Non-pigmented ciliary epithelial cell (primary cell): ENCODE results near the gene UBL4B.

Experiments
- DNase-seq: peaks from one replicate; pipeline ENCODE4 v3.0.0-alpha.2; 2010; ENCODE audit warnings: low read depth

UBL4B gene

DNA sequence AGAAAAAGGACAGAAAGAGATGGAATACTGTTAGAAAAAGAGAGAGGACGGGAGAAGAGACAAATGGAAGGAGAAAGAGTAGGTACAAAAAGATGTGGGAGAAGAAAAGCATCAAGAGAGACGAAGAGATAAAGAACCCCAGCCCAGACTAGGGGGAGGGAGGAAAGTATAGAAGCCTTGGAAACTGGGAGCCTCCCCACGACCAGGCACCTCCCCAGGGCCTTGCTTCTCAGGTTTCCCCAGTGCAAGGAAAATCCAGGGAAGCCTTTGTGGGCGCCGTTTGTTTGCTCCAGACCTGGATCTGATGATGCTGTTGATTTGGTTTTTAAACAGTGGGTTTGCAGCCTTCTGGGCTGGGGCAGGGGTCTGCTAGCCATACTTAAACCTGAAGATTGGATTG is 26.6 kb upstream of the UBL4B start:
- DNase-seq: no peak

DNA sequence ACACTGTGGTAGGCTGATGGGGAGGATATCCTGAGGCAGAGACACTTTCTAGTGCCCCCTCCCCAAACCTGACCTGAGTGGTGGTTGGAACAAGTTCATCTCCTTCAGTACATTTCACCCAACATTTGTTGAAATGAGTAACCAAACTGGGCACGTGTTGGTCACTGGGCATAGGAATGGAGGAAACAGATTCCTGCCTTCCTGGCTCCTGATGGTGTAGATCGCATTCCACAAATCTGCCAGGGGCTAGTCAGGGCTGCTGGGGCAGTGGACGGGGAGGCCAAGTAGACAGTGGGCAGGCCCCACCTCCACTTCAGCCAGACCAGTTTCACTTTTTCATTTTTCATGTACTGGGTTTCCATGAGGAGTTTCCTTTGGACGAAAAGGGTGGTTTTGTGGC is 25.3 kb upstream of the UBL4B start:
- DNase-seq: no peak

DNA sequence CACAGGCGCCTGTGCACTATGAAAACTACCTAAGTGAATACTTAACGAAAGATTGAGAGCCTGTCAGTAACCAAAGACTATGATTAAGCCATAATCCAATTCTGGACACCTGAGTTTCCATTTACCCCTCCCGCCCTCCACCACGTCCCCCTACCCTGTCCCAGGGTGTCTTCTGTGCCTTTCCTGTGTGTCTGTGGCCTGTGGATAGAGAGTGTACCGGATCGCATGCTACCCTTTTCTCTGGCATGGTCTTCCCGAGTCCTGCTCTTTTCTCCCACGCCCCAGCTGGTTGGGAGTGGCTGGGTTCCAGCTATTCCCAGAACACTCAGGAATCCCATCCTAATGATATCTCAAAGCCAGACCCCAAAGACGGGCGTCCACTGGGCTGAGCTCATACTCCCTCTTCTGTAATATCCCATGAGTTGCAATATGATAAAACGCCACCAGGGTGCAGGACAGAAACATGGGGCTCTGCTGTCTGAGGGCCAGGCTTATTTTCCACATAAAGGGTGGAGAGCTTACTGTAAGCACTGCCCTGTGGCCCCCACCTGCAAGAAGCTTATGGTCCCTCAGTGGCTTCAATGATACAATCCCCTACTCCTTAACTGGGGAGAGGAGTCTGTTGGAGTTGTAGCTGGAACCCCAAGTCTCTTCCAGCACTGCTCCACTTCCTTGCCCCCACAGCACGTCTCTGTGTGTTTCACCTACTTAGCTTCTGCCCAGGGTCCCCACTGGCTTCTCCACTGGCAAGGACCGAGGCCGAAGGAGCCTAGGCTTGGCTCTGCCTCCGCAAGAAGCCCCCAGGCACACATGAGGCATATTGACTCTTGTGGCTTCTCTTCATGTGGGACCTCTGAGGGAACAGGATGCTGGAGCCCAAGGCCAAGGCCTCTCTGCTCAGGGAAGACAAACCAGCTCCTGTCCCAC is 24.2 kb upstream of the UBL4B start:
- DNase-seq: peak; percentile 15

DNA sequence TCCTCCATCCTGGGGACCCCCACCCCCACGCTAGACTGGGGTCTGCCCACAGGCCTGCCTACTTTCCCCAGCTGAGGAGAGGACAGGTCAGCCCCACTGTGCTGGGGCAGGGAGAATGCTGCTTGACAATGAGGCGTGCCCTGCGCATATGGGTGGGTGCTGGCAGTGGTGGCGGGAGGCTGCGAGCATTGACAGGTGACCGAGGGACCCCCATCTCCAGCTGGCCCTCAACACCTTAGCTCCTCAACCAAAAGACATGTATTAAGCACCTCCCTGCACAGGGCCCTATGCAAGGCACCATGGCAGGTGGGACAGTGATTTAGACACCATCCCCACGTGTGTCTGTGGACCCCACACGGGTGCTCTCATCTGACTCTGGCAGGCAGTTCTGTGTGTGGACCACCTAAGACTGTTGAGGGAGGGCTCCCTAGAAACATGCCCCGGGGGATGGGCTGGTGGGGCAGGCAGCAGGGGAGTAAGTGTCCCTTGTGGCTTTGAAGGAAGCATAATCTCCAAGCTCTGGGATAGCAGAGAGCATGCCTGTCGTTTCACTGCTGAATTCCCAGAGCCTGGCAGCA is 23.4 kb upstream of the UBL4B start:
- no peak for DNase-seq

DNA sequence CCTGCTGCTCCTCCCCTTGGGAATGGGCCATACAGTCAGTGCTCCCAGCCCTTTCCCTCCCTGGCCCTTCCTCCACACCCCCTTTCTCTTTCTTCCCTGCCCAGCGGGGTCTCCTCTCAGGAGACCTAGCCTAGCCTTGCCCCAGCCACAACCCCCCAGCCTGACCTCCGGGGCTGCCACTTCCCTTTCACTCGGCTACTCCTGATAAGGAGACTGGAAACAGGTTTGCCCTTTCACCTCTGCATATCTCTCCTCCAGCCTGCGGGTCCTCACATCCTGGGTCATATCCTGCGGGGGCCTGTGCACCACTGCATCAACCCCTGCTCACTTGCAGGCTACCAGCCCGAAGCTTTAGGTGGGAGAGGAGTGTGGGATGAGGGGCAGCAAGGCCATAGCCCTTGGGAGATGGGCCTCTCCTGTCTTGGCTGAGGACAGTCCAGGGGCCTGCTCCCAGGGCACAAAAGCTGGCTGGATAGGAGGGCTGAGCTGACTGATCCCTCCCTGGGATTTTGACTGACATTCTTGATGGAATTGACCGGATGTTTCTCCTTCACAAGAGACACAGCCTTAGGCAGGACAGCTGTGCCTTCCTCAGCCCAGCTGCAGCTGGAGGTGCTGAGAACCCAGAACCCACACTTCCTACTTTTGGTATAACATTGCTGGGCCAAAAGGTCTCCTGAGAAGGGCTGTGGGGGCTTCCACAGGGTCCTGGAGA is 22.5 kb upstream of the UBL4B start:
- DNase-seq: no peak

DNA sequence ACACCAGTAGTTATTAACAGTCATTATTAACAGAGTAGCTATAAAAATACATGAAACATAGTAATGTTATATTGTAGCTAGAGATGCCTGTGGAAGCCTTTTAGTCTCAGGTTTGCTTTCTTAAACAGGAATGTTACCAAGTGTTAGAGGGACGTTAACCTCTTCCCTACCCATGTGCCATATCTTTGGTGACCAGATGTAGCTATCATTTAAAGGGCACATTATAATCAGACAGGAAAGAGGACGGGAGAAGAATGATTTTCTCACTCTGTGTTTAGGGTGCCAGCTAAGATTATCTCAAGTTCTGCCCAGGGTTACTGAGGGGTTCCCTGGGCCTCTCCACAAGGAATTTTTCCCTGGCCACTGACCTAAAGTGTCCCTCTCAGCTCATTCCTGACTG is 20.9 kb upstream of the UBL4B start:
- no peak for DNase-seq

DNA sequence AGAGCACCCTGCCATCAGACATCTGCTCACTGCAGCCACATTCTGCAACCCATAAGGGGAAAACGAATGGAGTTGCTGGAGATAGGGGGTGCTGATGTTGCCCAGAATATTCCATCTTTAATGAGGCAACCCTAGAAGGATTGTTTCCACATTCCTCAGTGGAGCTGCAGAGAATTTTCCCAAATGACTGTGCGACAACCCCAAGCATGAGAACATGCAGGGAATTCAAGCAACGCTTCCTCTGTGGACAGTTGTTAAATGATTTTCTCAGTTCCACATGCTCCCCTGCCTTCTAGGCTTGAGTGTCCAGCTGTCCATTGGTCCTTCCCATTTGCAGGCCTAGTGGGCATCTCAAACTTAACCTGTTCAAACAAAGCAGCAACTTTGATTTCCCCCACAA is 20.5 kb upstream of the UBL4B start:
- DNase-seq: no peak

DNA sequence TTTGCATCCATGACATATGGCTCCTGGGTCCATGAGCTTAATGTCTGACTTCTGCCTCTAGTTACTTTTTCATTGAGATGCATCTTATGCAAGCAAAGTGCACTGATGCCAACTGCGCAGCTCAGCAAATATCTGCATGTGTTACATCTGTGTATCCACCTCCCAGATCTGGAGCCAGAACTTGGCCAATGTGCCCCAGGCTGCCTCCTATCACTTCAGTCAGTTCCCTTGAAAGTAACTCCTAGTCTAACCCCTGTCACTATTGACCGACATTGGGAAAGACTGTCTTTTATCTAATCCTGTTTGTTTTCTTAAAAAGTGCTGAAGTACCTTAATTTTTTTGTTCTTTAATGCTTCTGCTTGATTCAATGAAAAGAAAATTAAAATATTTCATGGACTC is 19.3 kb upstream of the UBL4B start:
- DNase-seq: no peak

DNA sequence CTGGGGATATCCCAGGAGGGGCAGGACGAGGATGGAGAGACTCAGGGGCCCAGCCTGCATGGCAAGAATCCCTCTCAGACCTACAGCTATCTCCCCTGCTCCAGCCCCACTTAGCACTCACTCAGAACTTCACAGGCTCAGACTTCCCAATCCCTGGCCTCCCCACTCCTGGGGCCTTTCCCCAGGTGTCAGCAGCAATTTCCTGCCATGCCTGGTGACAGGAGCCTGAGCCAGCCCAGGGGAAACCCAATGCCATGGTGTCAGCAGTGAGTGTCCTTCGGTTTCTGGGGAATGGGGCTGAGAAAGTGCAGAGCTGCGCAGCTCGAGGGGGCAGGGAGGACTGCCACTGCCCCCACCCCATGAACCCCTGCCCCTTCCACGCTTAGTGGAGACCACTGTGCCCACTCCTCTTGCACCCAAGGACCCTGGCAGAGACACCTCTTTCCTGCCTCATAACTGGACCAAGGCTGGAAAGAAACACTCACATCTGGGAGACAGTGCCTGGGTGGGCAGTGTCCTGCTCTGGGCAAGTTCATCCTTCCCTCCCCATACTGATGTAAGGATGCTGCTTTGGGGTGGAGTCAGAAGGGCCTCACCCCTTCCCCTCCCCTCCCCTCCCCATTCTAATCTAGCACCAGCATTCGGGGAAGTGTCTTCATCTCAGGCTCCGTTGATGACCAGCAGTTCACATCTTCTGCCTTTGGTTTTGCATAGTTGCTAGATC is 17.1 kb upstream of the UBL4B start:
- no peak for DNase-seq

DNA sequence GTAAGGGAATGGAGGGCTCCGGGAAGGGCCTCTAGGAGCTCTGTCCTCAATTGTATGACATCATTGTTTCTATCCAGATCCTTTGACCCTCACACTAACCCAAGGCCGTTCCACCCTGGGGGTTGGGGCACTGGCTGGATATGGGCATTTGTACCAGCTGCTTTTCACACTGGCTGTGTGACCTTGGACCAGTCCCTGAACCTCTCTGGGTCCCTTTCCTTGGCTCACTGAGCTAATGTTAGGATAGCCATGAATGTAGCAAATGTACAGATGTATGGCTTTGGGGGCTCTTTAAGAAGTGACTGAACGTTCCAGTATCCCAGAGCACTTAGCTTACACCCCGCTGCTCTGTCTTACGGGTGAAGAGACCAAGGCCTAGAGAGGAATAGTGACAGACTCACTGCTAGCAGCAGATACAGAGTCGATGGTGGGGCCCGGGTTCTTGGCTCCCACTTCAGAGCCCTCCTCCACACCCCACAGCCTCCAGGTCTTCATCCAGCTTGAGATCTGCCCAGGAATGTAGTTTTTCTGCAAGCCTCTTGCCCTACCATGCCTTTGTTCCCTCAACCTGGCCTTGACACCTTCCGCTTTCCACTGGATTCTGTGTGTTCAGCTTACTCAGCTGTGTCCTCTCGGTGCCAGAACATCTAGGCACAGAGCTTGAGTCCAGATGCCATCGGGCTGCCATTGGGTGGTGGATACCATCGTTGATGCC is 14.6 kb upstream of the UBL4B start:
- DNase-seq: no peak

DNA sequence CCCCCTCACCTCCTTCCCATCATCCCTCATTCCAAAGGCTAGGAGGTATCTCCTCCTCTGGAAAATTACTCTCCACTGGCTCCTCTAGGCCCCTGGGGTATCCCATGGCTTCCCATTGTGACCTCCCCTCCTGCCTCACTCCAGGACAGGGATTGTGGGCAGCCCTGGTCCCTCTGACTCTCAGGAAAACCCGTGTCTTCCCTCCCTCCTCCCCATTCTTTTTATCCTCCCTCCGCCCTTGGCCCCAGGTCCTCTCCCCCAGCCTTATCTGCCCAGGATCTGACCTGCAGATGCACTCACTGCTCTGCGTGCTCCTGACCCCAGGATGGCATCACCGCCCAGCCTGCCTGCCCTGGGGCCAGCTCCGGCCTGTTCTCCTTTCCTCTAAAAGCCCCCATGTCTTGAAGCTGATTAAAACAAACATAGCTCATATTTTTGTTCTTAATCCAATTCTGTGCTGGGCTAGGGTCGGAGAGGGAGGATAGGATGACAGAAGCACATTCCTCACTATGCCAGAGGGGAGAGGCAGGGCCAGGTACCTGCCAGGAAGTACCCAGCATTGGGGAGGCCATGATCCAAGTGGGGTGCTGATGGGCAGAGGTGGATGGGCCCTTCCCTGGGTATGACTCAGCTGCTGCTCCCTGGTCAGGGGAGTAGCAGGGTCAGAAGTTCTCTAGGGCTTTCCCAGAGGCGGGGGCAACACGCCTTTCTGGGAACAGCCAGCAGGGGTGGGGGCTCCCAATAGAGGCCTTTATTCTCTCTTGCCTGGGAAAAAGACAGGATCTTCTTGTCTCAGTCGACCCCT is 13.8 kb upstream of the UBL4B start:
- DNase-seq: no peak

DNA sequence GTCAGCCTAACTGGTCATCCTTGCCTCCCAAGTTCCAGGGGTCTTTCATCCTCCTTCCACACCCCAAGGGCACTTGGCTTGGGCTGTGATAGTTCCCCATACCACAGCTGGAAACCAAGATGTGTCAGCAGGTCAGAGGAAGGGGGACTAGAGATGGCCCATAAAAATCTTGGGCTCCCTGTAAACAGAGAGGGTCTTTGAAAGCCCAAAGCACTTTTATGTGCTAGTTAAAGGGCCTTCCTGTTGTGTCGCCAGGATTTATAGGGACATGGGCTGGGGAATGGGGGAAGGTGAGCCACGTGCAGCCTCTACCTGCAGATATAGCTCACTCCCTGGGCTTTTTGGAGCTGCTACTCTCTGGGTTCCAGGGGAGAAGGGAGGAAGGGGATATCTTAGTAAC is 11.9 kb upstream of the UBL4B start:
- DNase-seq: no peak

DNA sequence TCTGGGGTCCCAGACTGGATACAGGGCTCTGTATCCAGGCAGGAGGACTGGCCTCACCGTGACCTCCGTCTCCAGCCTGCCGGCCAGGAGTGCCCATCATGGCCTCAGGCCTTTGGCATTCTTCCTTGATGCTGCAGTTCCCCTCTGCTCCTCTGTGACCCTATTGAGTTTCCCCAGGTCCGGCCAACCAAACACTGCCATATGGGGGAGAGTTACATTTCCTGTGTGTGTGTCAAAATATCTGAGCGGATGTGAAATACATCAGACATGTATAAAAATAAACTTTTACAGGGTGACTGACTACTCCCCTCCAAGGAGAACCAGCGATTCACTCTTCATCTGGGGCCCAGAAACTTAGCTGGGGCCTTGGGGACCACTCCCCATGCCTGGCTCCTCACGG is 10.2 kb upstream of the UBL4B start:
- DNase-seq: no peak

DNA sequence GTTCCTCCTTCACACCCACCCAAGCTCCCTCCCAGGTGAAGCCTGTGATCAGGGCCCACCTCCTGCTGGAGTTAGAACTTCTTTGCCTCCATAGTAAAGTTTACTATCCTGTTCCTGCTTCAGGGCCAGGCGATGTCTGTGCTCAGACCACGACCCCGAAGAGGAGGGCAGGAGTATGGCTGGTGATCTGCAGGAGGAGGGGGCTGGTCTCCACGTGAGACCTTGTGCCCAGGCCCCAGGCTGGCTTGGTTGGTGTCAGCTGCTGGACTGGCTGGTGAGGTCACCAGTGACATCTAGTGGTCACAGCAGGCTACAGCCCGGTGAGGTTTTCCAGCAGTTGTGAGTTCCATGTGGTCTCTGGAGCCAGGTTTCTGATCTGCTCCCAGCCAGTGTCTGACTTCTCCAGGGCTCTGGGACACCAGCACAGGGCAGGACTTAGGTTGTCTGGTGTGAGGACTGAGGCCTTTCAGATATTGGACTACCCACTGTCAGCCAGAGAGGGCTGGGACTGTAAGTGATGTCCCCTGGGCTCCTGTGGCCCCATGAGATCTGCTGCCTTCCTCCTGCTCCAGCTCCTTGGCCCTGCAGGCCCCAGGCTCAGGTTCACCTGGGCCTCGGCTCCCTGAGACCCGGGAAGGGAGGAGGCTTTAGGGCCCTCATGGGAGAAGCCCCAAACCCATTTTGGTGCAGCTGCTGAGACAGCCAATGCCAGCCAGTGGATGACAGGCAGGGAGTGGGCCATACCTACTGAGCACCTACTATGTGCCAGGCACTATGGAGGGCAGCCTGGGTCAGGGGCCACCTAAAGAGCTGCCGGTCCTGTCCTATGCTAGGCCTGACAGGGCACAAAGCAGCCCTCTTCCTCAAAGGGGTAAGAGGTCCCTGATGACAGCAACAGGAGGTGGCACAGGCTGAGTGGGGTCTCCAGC is 6.0 kb upstream of the UBL4B start:
- peak; percentile 23 for DNase-seq

DNA sequence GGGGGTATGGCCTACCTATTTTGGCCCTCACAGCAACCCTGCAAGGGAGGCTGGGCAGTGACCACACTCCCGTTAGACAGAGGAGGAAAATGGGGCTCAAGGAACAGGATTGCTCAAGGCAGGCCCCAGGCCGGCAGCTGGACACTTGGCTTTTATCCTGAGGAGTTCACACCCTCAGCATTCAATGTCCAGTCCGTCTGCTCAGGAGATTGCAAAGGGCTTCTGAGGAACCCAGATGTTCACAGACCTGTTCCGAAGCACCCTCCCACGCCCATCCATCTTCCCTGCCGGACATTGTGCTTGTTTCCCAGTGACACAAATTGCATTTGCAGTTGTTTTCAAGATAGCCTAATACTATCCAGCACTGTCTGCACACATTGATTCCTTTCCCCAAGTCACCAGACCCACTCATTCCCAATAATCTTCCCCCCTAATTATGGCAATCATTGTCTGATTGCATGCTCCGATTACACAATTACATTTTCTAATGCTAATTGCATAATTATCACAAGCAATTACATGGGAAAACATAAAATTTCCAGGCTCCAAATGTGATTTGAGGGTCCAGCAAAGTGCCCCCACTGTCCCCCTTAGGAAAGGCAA is 4.3 kb upstream of the UBL4B start:
- no peak for DNase-seq

DNA sequence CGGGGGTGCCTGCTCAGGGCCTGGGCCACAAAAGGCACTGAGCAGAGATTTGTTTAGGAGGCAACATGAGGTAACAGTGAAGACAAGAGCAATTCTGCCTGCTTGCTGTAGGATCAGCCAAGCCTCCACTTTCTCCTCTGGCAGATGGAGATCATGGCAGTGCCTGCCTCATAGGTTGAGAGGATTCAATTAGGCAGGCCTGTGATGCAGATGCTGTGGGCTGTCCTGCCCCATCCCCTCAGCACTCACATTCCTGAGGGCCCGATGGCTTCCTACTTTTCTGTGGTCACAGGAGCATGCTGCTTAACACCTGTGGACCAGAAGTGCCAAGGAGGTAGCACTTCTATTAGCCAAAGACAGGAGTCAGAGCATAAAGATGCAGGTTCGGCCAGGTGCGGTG is 1.2 kb upstream of the UBL4B start:
- no peak for DNase-seq

DNA sequence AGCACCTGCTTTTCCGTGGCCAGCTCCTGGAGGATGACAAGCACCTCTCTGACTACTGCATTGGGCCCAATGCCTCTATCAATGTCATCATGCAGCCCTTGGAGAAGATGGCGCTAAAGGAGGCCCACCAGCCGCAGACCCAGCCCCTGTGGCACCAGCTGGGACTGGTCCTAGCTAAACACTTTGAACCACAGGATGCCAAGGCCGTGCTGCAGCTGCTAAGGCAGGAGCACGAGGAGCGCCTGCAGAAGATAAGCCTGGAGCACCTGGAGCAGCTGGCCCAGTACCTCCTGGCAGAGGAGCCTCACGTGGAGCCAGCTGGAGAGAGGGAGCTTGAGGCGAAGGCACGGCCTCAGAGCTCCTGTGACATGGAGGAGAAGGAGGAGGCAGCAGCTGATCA is 413 bp downstream of the UBL4B start:
- DNase-seq: no peak

DNA sequence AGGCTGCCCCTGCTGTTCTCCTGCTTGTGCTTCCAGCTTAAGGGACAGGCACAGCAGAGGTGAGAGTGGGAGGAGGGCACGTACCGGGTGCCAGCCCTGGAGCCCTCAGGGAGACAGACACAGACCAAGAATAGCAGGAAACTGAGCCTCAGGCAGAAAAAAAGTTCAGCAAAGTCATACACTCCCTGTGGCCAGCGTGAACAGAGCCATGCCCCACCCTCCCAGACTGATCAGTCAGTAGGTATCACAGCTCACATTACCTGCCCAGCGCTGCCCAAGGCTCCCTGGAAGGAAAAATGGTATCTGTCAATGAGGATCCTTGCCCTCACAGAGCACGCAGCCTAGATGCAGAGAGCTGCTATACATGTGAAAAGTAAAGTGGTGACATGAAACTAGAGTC is 1.3 kb downstream of the UBL4B start:
- DNase-seq: no peak

DNA sequence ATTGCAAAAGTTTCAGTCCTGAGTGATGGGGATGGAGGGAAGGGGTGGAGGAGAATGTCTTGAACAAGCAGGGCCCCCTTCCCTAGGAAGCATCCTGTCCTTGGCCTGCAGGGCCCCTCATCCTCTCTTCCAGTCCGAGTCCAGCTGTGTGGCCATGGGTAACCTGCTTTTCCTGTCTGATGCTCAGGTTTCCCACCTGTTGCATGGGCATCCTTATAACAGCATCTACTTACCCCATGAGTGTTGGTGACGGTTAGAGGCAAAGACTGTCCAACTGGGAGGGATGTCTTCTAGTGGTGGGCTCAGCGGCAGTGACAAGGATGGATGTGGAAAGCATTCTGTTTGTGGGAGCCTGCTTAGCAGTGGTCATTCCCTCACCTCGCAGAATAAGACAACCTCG is 1.9 kb downstream of the UBL4B start:
- DNase-seq: no peak

DNA sequence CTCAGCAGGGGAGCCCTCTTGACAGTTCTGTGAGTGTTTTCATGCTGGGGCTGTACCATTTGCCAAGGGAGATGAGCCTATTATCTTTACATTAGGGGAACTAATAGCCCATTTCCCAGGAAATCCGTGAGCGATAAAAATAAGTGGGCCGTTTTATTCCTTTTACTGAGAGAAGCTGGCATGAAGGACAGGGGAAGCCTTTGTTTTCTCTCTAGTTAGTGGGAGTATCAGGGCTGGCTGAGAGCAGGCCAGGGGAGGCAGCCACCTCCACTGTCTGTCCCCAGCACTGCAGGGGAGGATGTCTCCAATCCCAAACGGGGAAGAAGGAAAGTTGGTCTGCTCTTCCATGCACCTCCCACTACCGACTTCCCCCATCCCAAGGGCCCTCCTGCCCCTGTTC is 2.5 kb downstream of the UBL4B start:
- no peak for DNase-seq
